ENCODE measurements around the gene CHST10. TPM values are rescaled to one million over a fixed set of nuclear protein-coding genes. Genes with fewer than 3 reads are reported as not detected.
"Not testable (repeated sequence)": the region's sequence is repeated elsewhere in the genome, so short reads cannot be mapped to it uniquely, and the experiment has no call there.

CHST10 gene
- total RNA-seq, 2 donors from 2014 or later, result 2.1 to 2.8 TPM

- Mint-ChIP-seq H3K27ac (no peak overlapping the region), H3K4me3 (no peak overlapping the region), H3K27me3 (peaks cover 21% of the 10 kb centered on the region), H3K36me3 (ENCODE audit: low read depth) (no peaks in the 10 kb centered on the region), H3K4me1 (no peaks in the 10 kb centered on the region)
- H3K9me3 ChIP-seq (ENCODE audit: control insufficient read depth, low read length, poor library complexity, severe bottlenecking), result no peaks in the 10 kb centered on the region
- DNase-seq (no peak), ATAC-seq (no peak)
These were observed 36.8 kb downstream of the CHST10 start for GRCh38 chr2:100380681-100381080.

GRCh38 chr2:100376836-100377235 is 40.6 kb downstream of the CHST10 start:
- ATAC-seq (no peak), DNase-seq (no peak)
- Mint-ChIP-seq H3K4me3 (no peak overlapping the region), H3K4me1 (no peaks in the 10 kb centered on the region), H3K36me3 (ENCODE audit: low read depth) (no peaks in the 10 kb centered on the region), H3K27me3 (peaks cover 19% of the 10 kb centered on the region), H3K27ac (no peak overlapping the region)
- H3K9me3 ChIP-seq (ENCODE audit: control insufficient read depth, low read length, poor library complexity, severe bottlenecking), result peaks cover 2% of the 10 kb centered on the region

- DNase-seq, result no peak
- ATAC-seq, result no peak
- H3K4me3 Mint-ChIP-seq, result no peak overlapping the region
- no peaks in the 10 kb centered on the region for H3K4me1 Mint-ChIP-seq
- H3K9me3 ChIP-seq (ENCODE audit: control insufficient read depth, low read length, poor library complexity, severe bottlenecking), result peaks cover 4% of the 10 kb centered on the region
- H3K27me3 Mint-ChIP-seq, result peaks cover 17% of the 10 kb centered on the region
- no peaks in the 10 kb centered on the region for H3K36me3 Mint-ChIP-seq (ENCODE audit: low read depth)
- no peak overlapping the region for H3K27ac Mint-ChIP-seq
These were observed 50.3 kb downstream of the CHST10 start for GRCh38 chr2:100367163-100367562.

- ATAC-seq (no peak), DNase-seq (no peak)
- H3K4me3 Mint-ChIP-seq, result no peak overlapping the region
- H3K36me3 Mint-ChIP-seq (ENCODE audit: low read depth), result no peaks in the 10 kb centered on the region
- H3K27me3 Mint-ChIP-seq, result peaks cover 15% of the 10 kb centered on the region
- no peaks in the 10 kb centered on the region for H3K9me3 ChIP-seq (ENCODE audit: control insufficient read depth, low read length, poor library complexity, severe bottlenecking)
- H3K27ac Mint-ChIP-seq, result no peak overlapping the region
- H3K4me1 Mint-ChIP-seq, result no peaks in the 10 kb centered on the region
These were observed 52.0 kb downstream of the CHST10 start for GRCh38 chr2:100365434-100365833.

GRCh38 chr2:100362269-100362668 is 55.2 kb downstream of the CHST10 start:
- not testable (repeated sequence) for DNase-seq; H3K9me3 ChIP-seq (ENCODE audit: control insufficient read depth, low read length, poor library complexity, severe bottlenecking); H3K36me3 Mint-ChIP-seq (ENCODE audit: low read depth); H3K27ac Mint-ChIP-seq; H3K4me1 Mint-ChIP-seq; H3K4me3 Mint-ChIP-seq; ATAC-seq
- H3K27me3 Mint-ChIP-seq, result peaks cover 14% of the 10 kb centered on the region

- no peak overlapping the region for H3K27ac Mint-ChIP-seq
- DNase-seq (no peak), ATAC-seq (no peak)
- H3K36me3 Mint-ChIP-seq (ENCODE audit: low read depth), result no peaks in the 10 kb centered on the region
- no peaks in the 10 kb centered on the region for H3K9me3 ChIP-seq (ENCODE audit: control insufficient read depth, low read length, poor library complexity, severe bottlenecking)
- no peaks in the 10 kb centered on the region for H3K4me1 Mint-ChIP-seq
- H3K4me3 Mint-ChIP-seq, result no peak overlapping the region
- peaks cover 31% of the 10 kb centered on the region for H3K27me3 Mint-ChIP-seq
These were observed 57.9 kb downstream of the CHST10 start for GRCh38 chr2:100359576-100359975.

- no peaks in the 10 kb centered on the region for H3K9me3 ChIP-seq (ENCODE audit: control insufficient read depth, low read length, poor library complexity, severe bottlenecking)
- no peak for DNase-seq
- Mint-ChIP-seq H3K27ac (no peak overlapping the region), H3K4me3 (no peak overlapping the region), H3K4me1 (no peaks in the 10 kb centered on the region), H3K27me3 (peaks cover 36% of the 10 kb centered on the region), H3K36me3 (ENCODE audit: low read depth) (no peaks in the 10 kb centered on the region)
- no peak for ATAC-seq
These were observed 58.9 kb downstream of the CHST10 start for GRCh38 chr2:100358554-100358953.

GRCh38 chr2:100352521-100352920 is 64.9 kb downstream of the CHST10 start:
- Mint-ChIP-seq H3K4me3 (no peak overlapping the region), H3K36me3 (ENCODE audit: low read depth) (no peaks in the 10 kb centered on the region), H3K27me3 (peaks cover 83% of the 10 kb centered on the region), H3K4me1 (no peaks in the 10 kb centered on the region), H3K27ac (no peak overlapping the region)
- no peaks in the 10 kb centered on the region for H3K9me3 ChIP-seq (ENCODE audit: control insufficient read depth, low read length, poor library complexity, severe bottlenecking)
- ATAC-seq, result no peak
- no peak for DNase-seq

GRCh38 chr2:100350661-100351185 is 66.7 kb downstream of the CHST10 start:
- Mint-ChIP-seq H3K4me3 (no peak overlapping the region), H3K36me3 (ENCODE audit: low read depth) (no peaks in the 10 kb centered on the region), H3K27ac (no peak overlapping the region), H3K4me1 (no peaks in the 10 kb centered on the region), H3K27me3 (peaks cover 65% of the 10 kb centered on the region)
- ATAC-seq (no peak), DNase-seq (no peak)
- no peaks in the 10 kb centered on the region for H3K9me3 ChIP-seq (ENCODE audit: control insufficient read depth, low read length, poor library complexity, severe bottlenecking)

GRCh38 chr2:100345144-100345543 is 72.3 kb downstream of the CHST10 start:
- H3K27ac Mint-ChIP-seq; ATAC-seq; H3K4me3 Mint-ChIP-seq; H3K9me3 ChIP-seq (ENCODE audit: control insufficient read depth, low read length, poor library complexity, severe bottlenecking); DNase-seq; H3K4me1 Mint-ChIP-seq; H3K36me3 Mint-ChIP-seq (ENCODE audit: low read depth): not testable (repeated sequence)
- peaks cover 37% of the 10 kb centered on the region for H3K27me3 Mint-ChIP-seq

GRCh38 chr2:100344433-100344832 is 73.0 kb downstream of the CHST10 start:
- DNase-seq, result no peak
- Mint-ChIP-seq H3K36me3 (ENCODE audit: low read depth) (no peaks in the 10 kb centered on the region), H3K27me3 (peaks cover 37% of the 10 kb centered on the region), H3K4me1 (peaks cover 3% of the 10 kb centered on the region), H3K27ac (no peak overlapping the region), H3K4me3 (no peak overlapping the region)
- ATAC-seq, result no peak
- no peaks in the 10 kb centered on the region for H3K9me3 ChIP-seq (ENCODE audit: control insufficient read depth, low read length, poor library complexity, severe bottlenecking)

- not testable (repeated sequence) for DNase-seq; H3K4me1 Mint-ChIP-seq; H3K36me3 Mint-ChIP-seq (ENCODE audit: low read depth); ATAC-seq; H3K27ac Mint-ChIP-seq; H3K4me3 Mint-ChIP-seq; H3K9me3 ChIP-seq (ENCODE audit: control insufficient read depth, low read length, poor library complexity, severe bottlenecking)
- H3K27me3 Mint-ChIP-seq, result peaks cover 26% of the 10 kb centered on the region
These were observed 75.0 kb downstream of the CHST10 start for GRCh38 chr2:100342466-100342865.
